ENCODE results near the gene FBXO40.
"Not testable (repeated sequence)": the region's sequence is repeated elsewhere in the genome, so short reads cannot be mapped to it uniquely, and the experiment has no call there.

Gene FBXO40

DNA sequence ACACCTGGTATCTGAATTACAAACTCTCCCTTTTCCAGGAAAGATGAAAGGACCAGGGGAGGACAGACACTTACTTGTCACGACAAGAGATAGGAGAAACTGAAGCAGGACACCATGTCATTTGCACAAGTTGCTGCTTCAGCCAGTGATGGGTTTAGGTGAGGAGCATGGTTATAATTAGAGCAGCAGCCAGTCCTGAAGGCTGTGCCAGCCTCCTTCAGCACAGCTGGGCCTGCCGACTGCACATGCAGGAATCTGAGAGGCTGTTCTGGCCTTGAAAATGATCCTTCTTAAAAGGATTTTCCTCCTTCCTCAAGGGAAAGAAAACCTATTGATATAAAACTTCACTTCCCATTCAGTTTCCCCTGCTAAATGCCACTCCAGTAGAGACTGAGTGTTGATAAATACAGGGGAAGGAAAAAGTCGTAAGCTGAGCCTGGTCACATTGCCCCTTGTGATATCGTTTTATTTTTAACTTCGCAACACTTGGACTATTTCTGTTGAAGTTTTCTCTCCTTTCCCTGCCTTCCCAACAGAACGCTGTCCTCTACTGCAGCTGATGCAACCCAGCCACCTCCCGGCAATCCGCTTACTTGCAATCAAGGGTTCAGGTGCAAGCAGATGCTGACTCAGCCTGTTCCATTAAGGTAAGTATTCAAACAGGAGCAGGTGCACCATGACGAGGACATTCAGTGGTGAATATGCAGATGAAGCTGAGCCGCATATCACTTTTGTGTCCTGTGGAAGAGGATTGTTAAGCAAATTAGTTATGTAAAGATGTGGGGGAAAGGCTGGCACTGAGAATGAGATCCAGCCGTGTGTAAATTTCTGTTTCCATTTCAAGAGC is at the start of gene FBXO40:
TSS of gene FBXO40 (plus strand) at position 524 of the 847 bp plus-strand sequence. CDS start 27,197 bp downstream, outside the sequence.
- no peak for TF ChIP-seq ZNF274 (IDR thresholded peaks at IDR 0.05; ENCODE audit: low read depth, low read length)
- H3K4me3 ChIP-seq (ENCODE audit: low read length) = no peak within 1 kb of the TSS

GRCh38 chr3:121545049-121545573 is 48.1 kb upstream of the FBXO40 start:
- H3K4me3 ChIP-seq (ENCODE audit: low read length) = peak overlapping the region; percentile 98
- TF ChIP-seq ZNF274 (IDR thresholded peaks at IDR 0.05; ENCODE audit: low read depth, low read length) = no peak

- peak within 1 kb of the TSS; percentile 98 for H3K4me3 ChIP-seq (ENCODE audit: low read length)
- no peak for TF ChIP-seq ZNF274 (IDR thresholded peaks at IDR 0.05; ENCODE audit: low read depth, low read length)
These were observed 47.4 kb upstream of the FBXO40 start, which contains the start of gene POLQ for GRCh38 chr3:121545574-121546455. TSS of gene POLQ (minus strand) at chr3:121545988. CDS start at chr3:121545877, 111 bp downstream.

DNA sequence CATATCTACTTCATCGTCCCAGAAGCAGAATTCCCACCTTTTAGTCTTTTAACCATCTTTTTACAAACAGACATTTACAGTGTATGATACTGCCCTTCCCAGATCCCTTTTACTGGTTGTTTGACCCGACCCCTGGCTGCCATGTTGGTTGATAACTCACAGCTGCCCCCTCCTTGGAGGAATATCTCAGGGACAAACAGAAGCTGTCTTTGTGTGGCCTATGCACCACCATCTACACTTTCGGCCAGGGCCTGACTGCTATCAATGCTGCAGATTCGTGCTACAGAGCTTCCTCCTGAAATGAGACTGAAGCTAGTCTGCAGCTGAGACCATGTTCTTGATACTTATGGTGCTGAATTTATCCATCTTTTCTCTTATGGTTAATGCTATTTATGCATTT is 40.8 kb upstream of the FBXO40 start:
- no peak overlapping the region for H3K4me3 ChIP-seq (ENCODE audit: low read length)

DNA sequence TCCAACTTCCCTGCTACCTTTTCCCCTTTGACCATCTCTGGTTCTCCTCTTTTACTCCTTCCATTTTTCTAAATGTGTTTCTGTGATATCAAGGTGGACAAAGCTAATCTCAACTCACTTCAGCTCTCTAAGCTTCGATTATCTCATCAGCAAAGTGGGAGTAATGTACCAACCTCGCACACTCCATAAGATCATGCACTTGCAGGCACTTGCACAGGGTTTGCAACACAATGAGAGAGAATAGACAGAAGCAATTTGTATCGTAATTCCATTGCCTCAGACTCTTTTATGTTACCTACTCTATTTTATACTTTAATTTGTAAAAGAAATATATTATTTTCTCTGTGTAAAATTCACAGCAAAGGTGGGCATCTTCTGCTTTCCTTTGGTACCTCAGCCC is 40.4 kb upstream of the FBXO40 start:
- no peak overlapping the region for H3K4me3 ChIP-seq (ENCODE audit: low read length)
- TF ChIP-seq ZNF274 (IDR thresholded peaks at IDR 0.05; ENCODE audit: low read depth, low read length) = no peak

More for the DNA sequence above, 40.8 kb upstream of the FBXO40 start:
- TF ChIP-seq ZNF274 (IDR thresholded peaks at IDR 0.05; ENCODE audit: low read depth, low read length) = no peak

GRCh38 chr3:121557426-121557934 is 35.7 kb upstream of the FBXO40 start:
- no peak overlapping the region for H3K4me3 ChIP-seq (ENCODE audit: low read length)
- no peak for TF ChIP-seq ZNF274 (IDR thresholded peaks at IDR 0.05; ENCODE audit: low read depth, low read length)

DNA sequence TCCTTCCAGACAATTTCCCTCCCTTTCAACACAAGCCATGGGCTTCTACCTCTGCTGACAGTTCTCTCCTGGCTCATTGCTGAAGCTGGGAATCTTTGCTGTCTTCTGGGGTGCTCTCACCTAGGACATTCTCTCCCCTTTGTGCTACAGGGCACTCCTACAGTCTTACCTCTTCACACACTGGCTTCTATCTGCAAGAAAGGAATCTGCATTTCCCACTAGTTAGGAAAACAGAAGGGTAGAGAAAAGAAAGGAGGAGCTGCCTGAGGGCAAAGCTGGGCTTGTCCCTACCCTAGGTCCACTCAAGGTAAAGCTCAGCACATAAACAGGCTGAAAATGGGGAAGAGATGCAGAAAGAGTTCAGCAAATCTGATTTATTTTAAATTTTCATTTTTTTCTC is 31.0 kb upstream of the FBXO40 start:
- no peak for TF ChIP-seq ZNF274 (IDR thresholded peaks at IDR 0.05; ENCODE audit: low read depth, low read length)
- H3K4me3 ChIP-seq (ENCODE audit: low read length) = no peak overlapping the region

GRCh38 chr3:121566773-121567172 is 26.4 kb upstream of the FBXO40 start:
- TF ChIP-seq ZNF274 (IDR thresholded peaks at IDR 0.05; ENCODE audit: low read depth, low read length) = no peak
- H3K4me3 ChIP-seq (ENCODE audit: low read length) = no peak overlapping the region

GRCh38 chr3:121567649-121568048 is 25.5 kb upstream of the FBXO40 start, which contains the start of gene ARGFX:
TSS of gene ARGFX (plus strand) at chr3:121567949. CDS start at chr3:121570714, 2,765 bp downstream.
- no peak within 1 kb of the TSS for H3K4me3 ChIP-seq (ENCODE audit: low read length)
- TF ChIP-seq ZNF274 (IDR thresholded peaks at IDR 0.05; ENCODE audit: low read depth, low read length) = no peak

GRCh38 chr3:121574449-121574848 is 18.7 kb upstream of the FBXO40 start:
- no peak overlapping the region for H3K4me3 ChIP-seq (ENCODE audit: low read length)
- TF ChIP-seq ZNF274 (IDR thresholded peaks at IDR 0.05; ENCODE audit: low read depth, low read length) = no peak

GRCh38 chr3:121581691-121582090 is 11.5 kb upstream of the FBXO40 start:
- TF ChIP-seq ZNF274 (IDR thresholded peaks at IDR 0.05; ENCODE audit: low read depth, low read length) = no peak

GRCh38 chr3:121584418-121584817 is 8.8 kb upstream of the FBXO40 start:
- no peak overlapping the region for H3K4me3 ChIP-seq (ENCODE audit: low read length)
- TF ChIP-seq ZNF274 (IDR thresholded peaks at IDR 0.05; ENCODE audit: low read depth, low read length) = no peak

More at GRCh38 chr3:121581691-121582090, 11.5 kb upstream of the FBXO40 start:
- no peak overlapping the region for H3K4me3 ChIP-seq (ENCODE audit: low read length)

GRCh38 chr3:121593806-121594205 is 627 bp downstream of the FBXO40 start:
- H3K4me3 ChIP-seq (ENCODE audit: low read length) = not testable (repeated sequence)

- no peak overlapping the region for H3K4me3 ChIP-seq (ENCODE audit: low read length)
- no peak for TF ChIP-seq ZNF274 (IDR thresholded peaks at IDR 0.05; ENCODE audit: low read depth, low read length)
These were observed 1.7 kb downstream of the FBXO40 start for GRCh38 chr3:121594850-121595249.
